B cell (primary cell): Measurements from ENCODE around the gene SKP1. TPM values are rescaled to one million over a fixed set of nuclear protein-coding genes. Genes with fewer than 3 reads are reported as not detected.

Experiments used
- ATAC-seq: fragments of 200-7000 bp; cut with Tn5 transposase; one replicate; pipeline ENCODE4 v1.10.0; 2021; ENCODE audit warnings: low read depth, mild to moderate bottlenecking, moderate number of reproducible peaks, moderate library complexity
- CTCF ChIA-PET: fragments of 350-600 bp; sonication (Branson Sonifier 250); formaldehyde crosslinking; loops from one replicate; lab custom pipeline; 2021; ENCODE audit warnings: antibody characterized with exemption, inconsistent platforms; lab: Charles Lee
- POLR2A ChIA-PET: fragments of 350-600 bp; sonication (Branson Sonifier 250); formaldehyde crosslinking; loops from one replicate; lab custom pipeline; 2021; ENCODE audit warnings: antibody characterized with exemption; lab: Charles Lee
- DNase-seq: peaks from one replicate; pipeline ENCODE4 v3.0.0; 2013
- H2AFZ ChIP-seq: 2 replicates; pipeline ENCODE4 v1.6.1; 2012; ENCODE audit warnings: mild to moderate bottlenecking, low read depth, low read length; ENCODE audit not compliant: insufficient read depth, poor library complexity, severe bottlenecking
- H3K27ac ChIP-seq, 2 donors: 1 replicate in 1 of 2; 2 replicates in 1 of 2; pipeline ENCODE4 v1.5.1; 2012 to 2013; ENCODE audit warnings: low read length in 2 of 2, mild to moderate bottlenecking in 2 of 2, moderate library complexity in 1 of 2
- H3K27me3 ChIP-seq, 4 experiments: fragments of 200-600 bp in 1 of 4; sonication (generic) in 1 of 4; replicated peaks in 1 of 4; 1 replicate in 2 of 4; 2 replicates in 2 of 4; pipeline versions ENCODE4 v1.6.1 to v1.7.0; 2013 to 2016; ENCODE audit warnings: low read length in 3 of 4, mild to moderate bottlenecking in 2 of 4, mixed read lengths in 1 of 4, moderate library complexity in 1 of 4; ENCODE audit not compliant: insufficient read depth in 4 of 4, control insufficient read depth in 3 of 4; ENCODE audit errors: control extremely low read depth in 1 of 4
- H3K36me3 ChIP-seq, 2 experiments: replicated peaks in 1 of 2; 1 replicate in 1 of 2; 2 replicates in 1 of 2; pipeline versions ENCODE4 v1.6.1 to v1.7.1; 2013; ENCODE audit warnings: low read length in 1 of 2; ENCODE audit not compliant: insufficient read depth in 2 of 2, control insufficient read depth in 1 of 2; ENCODE audit errors: control extremely low read depth in 1 of 2, extremely low read depth in 1 of 2
- H3K4me1 ChIP-seq, 2 donors: fragments of 200-600 bp in 1 of 2; sonication (generic) in 1 of 2; 1 replicate in 1 of 2; 2 replicates in 1 of 2; pipeline versions ENCODE4 v1.5.1 to v1.6.1; 2013 to 2017; ENCODE audit warnings: low read length in 2 of 2; ENCODE audit not compliant: control insufficient read depth in 2 of 2, insufficient read depth in 2 of 2
- H3K4me2 ChIP-seq: replicated peaks from 2 replicates; pipeline ENCODE3; 2012; ENCODE audit warnings: mild to moderate bottlenecking, low read depth, low read length; ENCODE audit not compliant: poor library complexity, severe bottlenecking
- H3K4me3 ChIP-seq, 5 experiments: fragments of 200-600 bp in 1 of 5; sonication (generic) in 1 of 5; 1 replicate in 3 of 5; 2 replicates in 2 of 5; pipeline versions ENCODE4 v1.5.1 to v1.7.0; 2011 to 2016; ENCODE audit warnings: low read length in 4 of 5, mild to moderate bottlenecking in 4 of 5, low read depth in 2 of 5, control low read depth in 1 of 5, moderate library complexity in 1 of 5; ENCODE audit not compliant: insufficient read depth in 1 of 5; ENCODE audit errors: control extremely low read depth in 1 of 5, extremely low read depth in 1 of 5
- H3K79me2 ChIP-seq: fragments of 200-600 bp; sonication (generic); one replicate; pipeline ENCODE4 v1.6.0; 2016; ENCODE audit warnings: low read length; ENCODE audit not compliant: control insufficient read depth, insufficient read depth
- H3K9ac ChIP-seq: fragments of 200-600 bp; sonication (generic); 2 replicates; pipeline ENCODE4 v1.6.1; 2017; ENCODE audit warnings: mild to moderate bottlenecking, low read length, moderate library complexity
- H3K9me3 ChIP-seq, 3 donors: one replicate each; pipeline versions ENCODE4 v1.6.1 to v1.7.1; 2013; ENCODE audit warnings: low read length in 2 of 3; ENCODE audit not compliant: control insufficient read depth in 2 of 3, insufficient read depth in 1 of 3; ENCODE audit errors: control extremely low read depth in 1 of 3
- H4K20me1 ChIP-seq: 2 replicates; pipeline ENCODE4 v1.6.0; 2012; ENCODE audit warnings: mild to moderate bottlenecking, low read length; ENCODE audit not compliant: insufficient read depth, control insufficient read depth, poor library complexity, severe bottlenecking
- H3K27ac Mint-ChIP-seq: one replicate; pipeline ENCODE4 v1.8.0; 2021; ENCODE audit warnings: mixed read lengths
- H3K27me3 Mint-ChIP-seq: one replicate; pipeline ENCODE4 v1.8.0; 2021; ENCODE audit warnings: mixed read lengths
- H3K4me1 Mint-ChIP-seq: one replicate; pipeline ENCODE4 v1.8.0; 2021; ENCODE audit warnings: mixed read lengths
- H3K4me3 Mint-ChIP-seq: one replicate; pipeline ENCODE4 v1.8.0; 2021; ENCODE audit warnings: mixed read lengths
- H3K9me3 Mint-ChIP-seq: one replicate; pipeline ENCODE4 v1.8.0; 2022; ENCODE audit warnings: mixed read lengths; ENCODE audit not compliant: insufficient read depth
- CTCF ChIP-seq: fragments of 200-600 bp; IDR thresholded peaks from one replicate; pipeline ENCODE4 v1.8.0; 2022; ENCODE audit warnings: antibody characterized with exemption, mild to moderate bottlenecking
- EZH2 ChIP-seq: IDR thresholded peaks from 2 replicates; pipeline ENCODE4 v1.6.1; 2012; ENCODE audit warnings: borderline replicate concordance, low read depth, mild to moderate bottlenecking, moderate library complexity, low read length; ENCODE audit not compliant: insufficient read depth, poor library complexity, severe bottlenecking
- WGBS: methylation state at CpG from one replicate; pipeline ENCODE4 v1.1.5; 2013; ENCODE audit warnings: missing lambda C conversion rate; ENCODE audit not compliant: insufficient coverage; 5-methylcytosine and 5-hydroxymethylcytosine counted together
- intact Hi-C: fragments of 100-400 bp; cut with micrococcal nuclease; formaldehyde crosslinking; loops from one replicate; pipeline ENCODE4 v1.10.0; 2022
- polyA plus RNA-seq: library from polyadenylated mRNA; depleted of rRNA; stranded (reverse); fragments of >200 nt; gene quantifications from 2 replicates; pipeline ENCODE4 v1.2.3, GENCODE V29; 2012
- total RNA-seq, 2 donors: library from RNA; stranded (reverse); fragments of 120-200 nt in 1 of 2; gene quantifications; 1 replicate in 1 of 2; 2 replicates in 1 of 2; pipeline versions ENCODE4 v1.2.3 to v1.2.4, GENCODE V29; 2013 to 2022

Gene SKP1
- total and polyA plus RNA-seq, 2 donors (not counting 1 experiment from before 2014, with no cell fraction given), result 108 to 186 TPM

DNA sequence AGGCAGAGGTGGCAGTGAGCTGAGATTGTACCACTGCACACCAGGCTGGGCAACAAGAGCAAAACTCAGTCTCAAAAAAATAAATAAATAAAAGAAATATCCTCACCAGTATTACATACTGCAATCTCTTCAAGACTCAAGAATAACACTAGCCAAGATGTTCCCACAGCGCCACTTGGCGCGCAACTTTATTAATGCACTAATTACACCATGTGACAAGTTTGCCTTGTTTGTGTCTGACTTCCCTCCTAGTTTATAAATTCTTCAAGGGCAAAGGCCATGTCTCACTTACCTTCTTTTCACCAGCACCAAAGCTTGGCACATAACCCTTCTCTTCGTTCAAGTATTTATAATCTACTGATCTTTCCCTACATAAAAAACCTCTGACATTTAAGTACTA, 4.8 kb downstream of the SKP1 start:
- peaks cover 23 to 56% of the 10 kb centered on the region in 2 experiments for H3K36me3 ChIP-seq
- no peak for TF ChIP-seq CTCF
- no peak for TF ChIP-seq EZH2
- Mint-ChIP-seq H3K9me3 (no peaks in the 10 kb centered on the region), H3K4me1 (peaks cover 38% of the 10 kb centered on the region), H3K27me3 (no peaks in the 10 kb centered on the region), H3K27ac (no peak overlapping the region), H3K4me3 (no peak overlapping the region)
- no peak for DNase-seq
- no peak overlapping the region for H3K27ac ChIP-seq
- H3K9ac ChIP-seq, result no peak overlapping the region
- H3K9me3 ChIP-seq, result no peaks in the 10 kb centered on the region
- no peak for ATAC-seq
- 96% methylated on average over 4 of the region's 4 CpGs for WGBS
- H2AFZ ChIP-seq, result no peak overlapping the region
- ChIA-PET POLR2A (no interaction called here), CTCF (interaction anchor here (1.4 to 3.2 kb wide), 2 partner anchors 13 to 31 kb away, joined by 4 to 10 read pairs; no protein-coding TSS in a partner anchor)
- H4K20me1 ChIP-seq, result peaks cover 70% of the 10 kb centered on the region
- peaks cover 19% of the 10 kb centered on the region in 2 donors for H3K4me1 ChIP-seq
- H3K4me2 ChIP-seq, result no peak overlapping the region
- no peaks in the 10 kb centered on the region for H3K27me3 ChIP-seq
- no peak overlapping the region for H3K4me3 ChIP-seq
- intact Hi-C loops, result no loop called here
- peaks cover 90% of the 10 kb centered on the region for H3K79me2 ChIP-seq

DNA sequence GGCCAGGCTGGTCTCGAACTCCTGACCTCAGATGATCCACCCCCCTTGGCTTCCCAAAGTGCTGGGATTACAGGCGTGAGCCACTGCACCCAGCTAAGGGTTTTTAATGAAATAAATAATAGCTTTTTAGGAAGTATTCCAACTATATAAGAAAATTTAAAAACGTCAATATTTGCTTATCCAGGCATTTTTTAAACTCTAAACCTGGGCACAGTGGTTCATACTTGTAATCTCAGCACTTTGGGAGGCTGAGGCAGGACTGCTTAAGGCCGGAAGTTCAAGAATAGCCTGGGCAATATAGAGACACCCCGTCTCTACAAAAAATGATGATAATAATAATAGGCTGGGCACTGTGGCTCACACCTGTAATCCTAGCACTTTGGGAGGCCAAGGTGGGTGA, 14.2 kb downstream of the SKP1 start:
- intact Hi-C loops, result no loop called here
- no CpG with 5 or more reads among the region's 5 CpGs for WGBS

More for the DNA sequence above, 14.2 kb downstream of the SKP1 start:
- no peaks in the 10 kb centered on the region for H3K27me3 Mint-ChIP-seq
- no peak overlapping the region for H2AFZ ChIP-seq
- peaks cover 35% of the 10 kb centered on the region for H3K79me2 ChIP-seq
- no peak overlapping the region for H3K4me3 Mint-ChIP-seq
- H3K27ac Mint-ChIP-seq, result no peak overlapping the region
- peaks cover 12 to 84% of the 10 kb centered on the region in 2 experiments for H3K36me3 ChIP-seq
- no peak overlapping the region for H3K27ac ChIP-seq
- DNase-seq (no peak), ATAC-seq (no peak)
- H3K4me1 ChIP-seq, result no peaks in the 10 kb centered on the region
- ChIA-PET POLR2A (no interaction called here), CTCF (interaction anchor here (0.7 to 1.1 kb wide), 3 partner anchors 9 to 22 kb away, joined by 3 read pairs; no protein-coding TSS in a partner anchor)
- H3K9me3 Mint-ChIP-seq, result no peaks in the 10 kb centered on the region
- no peak overlapping the region for H3K4me3 ChIP-seq
- TF ChIP-seq CTCF, result no peak
- no peak for TF ChIP-seq EZH2
- no peak overlapping the region for H3K9ac ChIP-seq
- no peaks in the 10 kb centered on the region for H3K4me1 Mint-ChIP-seq
- H3K4me2 ChIP-seq, result no peak overlapping the region
- H4K20me1 ChIP-seq, result peaks cover 42% of the 10 kb centered on the region
- H3K27me3 ChIP-seq, result no peaks in the 10 kb centered on the region
- H3K9me3 ChIP-seq, result peaks cover 0 to 6% (median 0%) of the 10 kb centered on the region in 3 donors
